SK-N-SH treated with all-trans-retinoic acid at 6 μM for 48 hours (cell line): Measurements from ENCODE around the gene SERPINE2.
A peak's percentile ranks its signal among the peaks of the same experiment; 100 is the strongest.

Experiments used
- ATAC-seq: fragments of 200-7000 bp; cut with Tn5 transposase; 3 replicates; pipeline ENCODE4 v1.9.1; 2020; ENCODE audit warnings: mild to moderate bottlenecking, moderate library complexity
- ARNTL ChIP-seq: fragments of 450-650 bp; formaldehyde crosslinking; IDR thresholded peaks from 2 replicates; pipeline ENCODE4 v1.5.0; 2020; ENCODE audit warnings: low read depth, mild to moderate bottlenecking, moderate library complexity, borderline replicate concordance
- BACH2 ChIP-seq: fragments of 250-450 bp; sonication (Bioruptor Pico); IDR thresholded peaks from 2 replicates; pipeline ENCODE4 v1.9.0; 2021; ENCODE audit warnings: mild to moderate bottlenecking, borderline replicate concordance
- CREB5 ChIP-seq: fragments of 250-450 bp; sonication (Bioruptor Pico); IDR thresholded peaks from 2 replicates; pipeline ENCODE4 v1.5.1; 2020; ENCODE audit warnings: low read depth, mild to moderate bottlenecking, moderate library complexity
- CSDC2 ChIP-seq: fragments of 250-450 bp; sonication (Bioruptor Pico); IDR thresholded peaks from 2 replicates; pipeline ENCODE4 v1.5.0; 2020; ENCODE audit warnings: mild to moderate bottlenecking, moderate library complexity
- ESRRG ChIP-seq: fragments of 250-450 bp; sonication (Bioruptor Pico); IDR thresholded peaks from 2 replicates; pipeline ENCODE4 v1.6.1; 2021; ENCODE audit warnings: mild to moderate bottlenecking
- GLIS3 ChIP-seq: fragments of 250-450 bp; sonication (Bioruptor Pico); IDR thresholded peaks from 2 replicates; pipeline ENCODE4 v1.5.0; 2020; ENCODE audit warnings: mild to moderate bottlenecking, moderate library complexity
- ISL1 ChIP-seq: fragments of 250-450 bp; sonication (Bioruptor Pico); IDR thresholded peaks from 2 replicates; pipeline ENCODE4 v2.1.2; 2022; ENCODE audit warnings: mild to moderate bottlenecking, moderate library complexity
- OSR1 ChIP-seq: fragments of 250-450 bp; sonication (Bioruptor Pico); IDR thresholded peaks from 2 replicates; pipeline ENCODE4 v1.8.0; 2022; ENCODE audit warnings: moderate library complexity, mild to moderate bottlenecking, inconsistent platforms
- PATZ1 ChIP-seq: fragments of 250-450 bp; sonication (Bioruptor Pico); IDR thresholded peaks from 2 replicates; pipeline ENCODE4 v1.8.0; 2020; ENCODE audit warnings: mild to moderate bottlenecking, moderate library complexity, borderline replicate concordance
- RARB ChIP-seq: fragments of 250-450 bp; sonication (Bioruptor Pico); IDR thresholded peaks from 2 replicates; pipeline ENCODE4 v1.8.0; 2021; ENCODE audit warnings: mild to moderate bottlenecking, moderate library complexity
- SNAI2 ChIP-seq: fragments of 250-450 bp; sonication (Bioruptor Pico); IDR thresholded peaks from 2 replicates; pipeline ENCODE4 v1.5.0; 2020; ENCODE audit warnings: mild to moderate bottlenecking, moderate library complexity
- TCF4 ChIP-seq: fragments of 250-450 bp; sonication (Bioruptor Pico); IDR thresholded peaks from 2 replicates; pipeline ENCODE4 v1.8.0; 2021; ENCODE audit warnings: mild to moderate bottlenecking, moderate library complexity, borderline replicate concordance
- TOX ChIP-seq: fragments of 250-450 bp; sonication (Bioruptor Pico); IDR thresholded peaks from 2 replicates; pipeline ENCODE4 v1.8.0; 2021; ENCODE audit warnings: mild to moderate bottlenecking, moderate library complexity, borderline replicate concordance
- TSHZ2 ChIP-seq: fragments of 250-450 bp; sonication (Bioruptor Pico); IDR thresholded peaks from 2 replicates; pipeline ENCODE4 v1.5.0; 2020; ENCODE audit warnings: mild to moderate bottlenecking, moderate library complexity
- ZC3H10 ChIP-seq: fragments of 250-450 bp; sonication (Bioruptor Pico); IDR thresholded peaks from 2 replicates; pipeline ENCODE4 v1.5.1; 2021; ENCODE audit warnings: mild to moderate bottlenecking, moderate library complexity
- ZFP3 ChIP-seq: fragments of 250-450 bp; sonication (Bioruptor Pico); IDR thresholded peaks from 2 replicates; pipeline ENCODE4 v1.5.0; 2020; ENCODE audit warnings: mild to moderate bottlenecking, moderate library complexity
- ZFP30 ChIP-seq: fragments of 450-650 bp; formaldehyde crosslinking; IDR thresholded peaks from 2 replicates; pipeline ENCODE4 v1.5.0; 2022; ENCODE audit warnings: mild to moderate bottlenecking, moderate library complexity
- ZNF565 ChIP-seq: fragments of 450-650 bp; formaldehyde crosslinking; conservative IDR thresholded peaks from 2 replicates; pipeline ENCODE4 v1.5.0; 2020; ENCODE audit warnings: low read depth, mild to moderate bottlenecking, moderate library complexity
- ZNF70 ChIP-seq: fragments of 450-650 bp; formaldehyde crosslinking; IDR thresholded peaks from 2 replicates; pipeline ENCODE4 v1.5.0; 2020; ENCODE audit warnings: mild to moderate bottlenecking, moderate library complexity
- ZNF8 ChIP-seq: fragments of 450-650 bp; formaldehyde crosslinking; IDR thresholded peaks from 2 replicates; pipeline ENCODE4 v1.5.0; 2020; ENCODE audit warnings: mild to moderate bottlenecking, moderate library complexity
- TF ChIP-seq, protein P1 (sequence below): fragments of 250-450 bp; sonication (Bioruptor Pico); IDR thresholded peaks from 2 replicates; pipeline ENCODE4 v1.5.1; 2021; ENCODE audit warnings: mild to moderate bottlenecking, moderate library complexity

Gene SERPINE2

GRCh38 chr2:224085246-224085645 lies 46.2 kb upstream of the SERPINE2 start:
- ATAC-seq = peak; percentile 82
- TF ChIP-seq RARB (CRISPR knock-in tag) = no peak

DNA sequence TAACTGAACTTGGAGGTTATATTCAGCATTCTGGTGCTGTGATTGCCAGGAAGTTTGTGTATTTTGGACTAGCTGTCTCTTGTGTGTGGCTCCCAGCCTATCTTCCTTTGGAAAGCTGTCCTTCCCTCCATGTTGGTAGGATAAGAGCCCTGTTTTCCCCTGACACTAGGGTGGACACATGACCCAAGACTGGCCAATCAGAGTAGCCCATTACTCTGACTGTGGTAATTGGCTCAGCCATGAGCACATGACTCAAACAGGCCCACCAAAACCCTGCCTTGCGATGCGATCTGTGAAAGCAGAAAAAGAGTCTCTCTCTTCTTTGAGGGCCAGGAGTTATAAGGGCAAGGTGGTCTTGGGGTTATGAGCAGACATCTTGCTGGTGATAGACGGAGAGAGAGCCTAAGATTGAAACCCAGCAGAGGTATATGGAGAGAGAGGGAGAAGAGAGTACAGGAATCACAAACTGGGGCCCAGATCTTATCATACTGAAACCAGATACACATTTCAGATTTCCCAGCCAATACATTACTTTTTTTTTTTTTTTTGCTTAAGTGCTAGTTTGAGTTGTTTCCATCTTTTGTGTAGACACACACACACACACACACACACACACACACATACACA lies 45.3 kb upstream of the SERPINE2 start:
- peak; percentile 19; the same call in 1 of the 3 replicates for ATAC-seq
- TF ChIP-seq TOX (CRISPR knock-in tag) (no peak), ZFP30 (no peak), ZNF565 (CRISPR knock-in tag) (no peak), PATZ1 (CRISPR knock-in tag) (no peak), ISL1 (no peak), CSDC2 (CRISPR knock-in tag) (no peak), OSR1 (no peak), CREB5 (no peak), ZNF70 (CRISPR knock-in tag) (no peak), ZFP3 (CRISPR knock-in tag) (no peak)
- TF ChIP-seq, protein P1, sequence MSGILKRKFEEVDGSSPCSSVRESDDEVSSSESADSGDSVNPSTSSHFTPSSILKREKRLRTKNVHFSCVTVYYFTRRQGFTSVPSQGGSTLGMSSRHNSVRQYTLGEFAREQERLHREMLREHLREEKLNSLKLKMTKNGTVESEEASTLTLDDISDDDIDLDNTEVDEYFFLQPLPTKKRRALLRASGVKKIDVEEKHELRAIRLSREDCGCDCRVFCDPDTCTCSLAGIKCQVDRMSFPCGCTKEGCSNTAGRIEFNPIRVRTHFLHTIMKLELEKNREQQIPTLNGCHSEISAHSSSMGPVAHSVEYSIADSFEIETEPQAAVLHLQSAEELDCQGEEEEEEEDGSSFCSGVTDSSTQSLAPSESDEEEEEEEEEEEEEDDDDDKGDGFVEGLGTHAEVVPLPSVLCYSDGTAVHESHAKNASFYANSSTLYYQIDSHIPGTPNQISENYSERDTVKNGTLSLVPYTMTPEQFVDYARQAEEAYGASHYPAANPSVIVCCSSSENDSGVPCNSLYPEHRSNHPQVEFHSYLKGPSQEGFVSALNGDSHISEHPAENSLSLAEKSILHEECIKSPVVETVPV (CRISPR knock-in tag) = no peak

GRCh38 chr2:224083638-224084037 lies 44.6 kb upstream of the SERPINE2 start:
- TF ChIP-seq ZNF565 (CRISPR knock-in tag) (no peak), BACH2 (no peak), ZNF8 (CRISPR knock-in tag) (no peak), ESRRG (CRISPR knock-in tag) (no peak), TSHZ2 (CRISPR knock-in tag) (no peak), TCF4 (no peak), GLIS3 (no peak), OSR1 (no peak), SNAI2 (CRISPR knock-in tag) (no peak), TOX (CRISPR knock-in tag) (no peak), ZFP30 (no peak), ZC3H10 (no peak), CREB5 (no peak), ZNF70 (CRISPR knock-in tag) (no peak)
- no peak for ATAC-seq

- ATAC-seq = no peak
- TF ChIP-seq, protein P1 (CRISPR knock-in tag) = no peak
- TF ChIP-seq OSR1 = no peak
- TF ChIP-seq SNAI2 (CRISPR knock-in tag) = no peak
- no peak for TF ChIP-seq BACH2
- no peak for TF ChIP-seq ZNF565 (CRISPR knock-in tag)
- no peak for TF ChIP-seq TCF4
- no peak for TF ChIP-seq ARNTL
- no peak for TF ChIP-seq ZNF8 (CRISPR knock-in tag)
- TF ChIP-seq ZFP30 = no peak
- no peak for TF ChIP-seq CSDC2 (CRISPR knock-in tag)
- no peak for TF ChIP-seq CREB5
- TF ChIP-seq TSHZ2 (CRISPR knock-in tag) = no peak
- no peak for TF ChIP-seq GLIS3
Measured at GRCh38 chr2:224078656-224079055, 39.6 kb upstream of the SERPINE2 start.
